Measurements from ENCODE around the gene NEUROD2.

NEUROD2 gene

DNA sequence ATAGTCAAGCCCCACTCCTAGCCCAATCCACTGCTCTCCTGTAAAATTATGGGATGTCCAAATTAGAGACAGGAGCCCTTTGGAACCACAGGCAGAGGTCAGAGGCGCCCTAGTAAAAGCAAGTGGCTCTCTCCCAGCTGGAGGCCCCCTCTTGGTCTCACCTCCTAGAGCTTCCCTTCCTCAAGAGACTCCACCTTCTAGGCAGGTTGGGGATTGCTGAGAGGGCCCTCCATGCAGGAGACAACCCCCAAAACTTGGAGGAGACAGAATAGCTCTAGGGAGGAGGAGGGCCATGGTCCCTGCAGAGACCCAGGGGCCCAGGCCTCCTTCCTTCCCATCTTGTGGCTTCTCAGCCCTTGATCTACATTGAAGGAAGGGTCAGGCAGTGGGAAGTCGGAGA is 29.4 kb downstream of the NEUROD2 start:
- DNase-seq = no peak

DNA sequence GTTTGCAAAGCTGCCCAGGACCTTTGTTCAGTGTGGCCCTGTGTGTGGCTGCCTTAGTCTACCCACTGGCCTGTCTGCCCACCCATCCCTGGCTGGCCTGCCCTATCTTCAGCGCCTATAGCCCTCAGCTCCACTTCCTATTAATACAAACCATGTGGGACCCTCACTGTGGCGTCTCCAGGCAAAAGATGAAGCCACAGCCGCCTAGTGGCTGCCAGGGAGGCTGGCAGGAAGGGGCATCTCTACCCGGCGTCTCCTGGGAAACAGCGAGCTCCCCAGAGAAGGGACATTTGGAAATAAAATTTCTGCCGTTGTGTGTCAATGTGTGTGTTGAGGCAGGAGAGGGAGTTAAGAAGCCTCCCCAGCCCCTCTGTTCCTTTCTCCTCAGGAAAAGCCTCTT is 31.5 kb downstream of the NEUROD2 start:
- DNase-seq = no peak

DNA sequence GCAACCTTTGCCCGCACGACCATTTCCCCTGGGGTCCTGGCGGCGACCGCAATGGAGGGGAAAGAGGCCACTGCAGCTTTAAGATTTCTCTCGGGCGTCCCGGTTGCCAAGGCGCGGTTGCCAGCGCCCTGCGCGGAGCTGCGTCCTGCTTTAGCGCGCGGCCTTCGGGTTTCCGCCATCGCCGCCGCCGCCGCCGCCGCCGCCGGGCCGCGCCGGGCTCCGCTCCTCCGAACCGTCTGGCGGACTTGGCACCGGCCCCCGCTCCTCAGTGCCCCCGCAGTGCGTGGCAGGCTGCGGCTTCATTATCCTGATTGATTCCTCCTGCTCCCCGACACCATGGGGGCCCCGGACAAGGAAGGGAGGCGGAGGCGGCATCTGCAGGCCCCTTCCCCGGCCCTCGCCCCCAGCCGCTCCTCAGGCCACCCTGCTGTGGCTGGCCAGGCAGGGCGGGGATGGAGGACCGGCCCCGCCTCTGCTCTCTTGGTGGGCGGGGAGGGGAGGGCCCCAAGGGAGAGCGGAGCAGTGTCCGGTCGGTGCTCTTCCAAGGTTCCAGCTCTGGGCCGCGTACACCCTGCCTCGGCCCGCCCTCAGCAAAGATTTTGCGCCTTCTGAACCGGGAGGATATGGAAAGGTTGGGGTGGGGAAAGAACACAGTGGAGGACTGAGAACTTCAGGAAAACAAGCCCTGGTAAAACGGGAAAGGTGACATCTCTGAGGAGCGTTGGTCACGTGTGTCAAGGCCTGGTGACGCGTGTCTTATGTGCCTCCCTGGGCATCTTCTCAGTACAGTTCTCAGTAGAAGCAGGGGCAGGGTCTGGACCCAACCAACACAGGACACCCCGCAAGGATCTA is 34.0 kb downstream of the NEUROD2 start:
- no peak for DNase-seq

DNA sequence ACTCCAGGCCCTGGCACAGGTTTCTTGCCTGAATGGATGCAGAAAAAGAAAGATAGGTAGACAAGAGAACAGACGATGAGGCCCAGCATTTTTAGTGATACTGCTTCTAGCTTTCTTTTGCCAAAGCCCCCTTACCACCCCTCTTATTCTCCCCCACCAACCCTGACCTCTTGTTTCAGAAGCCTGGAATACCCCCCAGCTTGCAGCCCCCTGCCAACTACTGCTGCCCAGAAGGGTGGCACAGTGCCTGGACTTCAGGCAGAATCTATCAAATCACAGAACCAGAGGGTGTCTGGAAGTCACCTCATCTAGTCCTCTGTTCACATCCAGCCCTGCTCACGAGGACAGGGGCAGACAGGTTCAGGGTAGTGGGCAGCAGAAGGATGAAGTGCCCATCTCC is 35.6 kb downstream of the NEUROD2 start:
- no peak for DNase-seq

DNA sequence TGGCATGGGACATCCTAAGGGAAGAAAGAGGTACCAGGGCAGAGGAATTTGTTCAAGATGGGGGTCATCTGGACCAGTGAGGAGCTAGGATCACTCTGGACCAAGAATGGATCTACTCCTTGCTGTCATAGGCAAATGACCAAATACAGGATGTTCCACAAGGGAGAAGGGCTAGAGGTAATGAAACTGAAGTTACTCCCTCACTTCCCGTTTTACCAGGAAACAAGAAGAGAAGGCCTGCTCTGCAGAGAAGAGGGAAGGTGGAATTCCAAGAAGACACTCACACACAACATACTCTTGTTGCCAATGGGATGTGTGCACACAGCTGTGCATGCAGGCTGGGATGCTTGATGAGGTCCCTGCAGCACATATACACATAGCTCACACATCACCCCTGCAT is 38.6 kb downstream of the NEUROD2 start:
- DNase-seq = no peak

DNA sequence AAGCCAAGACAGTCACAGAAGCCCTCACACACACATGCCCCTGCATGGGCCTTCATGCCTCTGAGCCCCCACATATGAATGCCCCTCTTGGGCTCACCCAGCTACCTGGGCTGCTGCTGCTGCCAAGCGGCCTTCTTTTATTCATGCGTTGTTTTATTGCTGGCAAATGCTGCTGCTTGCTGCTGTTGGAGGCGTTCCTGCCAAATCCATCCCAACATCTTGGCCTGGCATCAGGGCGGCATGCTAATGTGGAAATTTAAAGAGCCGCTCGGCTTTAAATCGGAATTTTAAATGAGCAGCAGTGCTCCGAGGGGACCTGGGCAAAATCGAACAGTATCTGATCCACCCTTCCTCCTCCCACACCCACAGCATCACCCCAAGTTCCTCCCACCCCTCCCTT is 39.0 kb downstream of the NEUROD2 start:
- no peak for DNase-seq

DNA sequence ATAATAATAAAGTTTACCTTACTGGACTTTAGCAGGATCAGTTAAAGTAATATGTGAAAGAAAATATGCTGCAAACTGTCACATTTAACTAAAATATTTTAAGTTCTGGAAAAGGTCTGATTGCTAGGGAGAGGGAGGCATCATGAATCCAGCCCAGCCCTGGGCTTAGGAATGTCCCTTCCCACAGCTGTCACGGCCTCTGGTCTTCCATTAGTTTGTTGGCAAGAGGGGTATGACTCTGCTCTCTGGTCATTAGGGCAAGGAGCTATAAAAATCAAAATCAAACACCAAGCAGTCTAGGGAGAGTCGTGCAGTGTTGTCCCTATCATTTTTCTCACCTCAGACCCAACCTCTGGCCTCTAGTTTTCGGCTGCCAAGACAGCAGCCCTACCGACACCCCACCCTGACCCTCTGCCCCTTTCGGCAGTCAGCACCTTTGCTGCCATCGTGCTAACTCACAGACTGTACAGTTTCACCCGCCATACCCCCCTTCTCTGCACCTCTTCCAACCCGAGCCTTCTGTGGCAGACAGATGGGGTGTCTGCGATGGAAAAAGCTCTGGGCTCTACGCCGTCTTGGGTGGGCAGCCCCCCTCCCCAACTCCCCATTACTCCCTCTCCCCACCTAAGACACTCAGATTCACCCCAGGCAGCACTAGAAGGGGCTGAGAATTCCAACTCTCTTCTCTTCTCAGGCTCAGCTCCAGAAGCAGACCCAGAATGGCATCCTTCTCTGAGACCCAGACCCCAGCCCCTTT is 41.4 kb downstream of the NEUROD2 start:
- DNase-seq = no peak

DNA sequence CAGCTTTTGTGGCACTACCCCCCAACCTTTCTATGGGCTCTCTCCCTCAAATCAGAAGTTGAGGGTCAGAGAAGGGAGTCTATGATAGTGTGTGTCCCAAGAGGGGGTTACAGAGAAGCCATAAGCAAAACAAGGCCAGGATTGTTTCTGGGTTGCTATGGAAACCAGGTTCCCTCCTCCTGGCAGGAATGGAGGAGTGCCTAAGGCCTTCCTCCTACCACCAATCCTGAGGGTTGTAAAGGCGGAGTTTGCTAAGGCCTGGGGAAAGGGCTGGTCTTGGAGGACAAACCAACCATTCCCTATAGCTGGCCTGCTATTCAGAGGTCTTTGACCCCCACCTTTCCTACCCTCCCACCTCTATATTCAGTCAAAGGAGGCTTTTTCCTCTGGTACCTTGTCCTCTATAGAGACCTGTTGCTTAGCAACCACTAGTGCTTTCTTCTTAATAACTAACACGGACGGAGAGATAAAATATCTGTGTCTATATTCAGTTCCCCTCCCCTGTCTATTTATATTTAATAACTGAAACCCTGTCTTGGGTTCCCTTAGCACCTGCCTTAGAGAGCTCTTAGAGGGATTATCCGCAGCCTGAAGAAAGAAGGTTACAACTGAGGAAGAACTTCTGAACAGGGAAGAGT is 43.4 kb downstream of the NEUROD2 start:
- no peak for DNase-seq

DNA sequence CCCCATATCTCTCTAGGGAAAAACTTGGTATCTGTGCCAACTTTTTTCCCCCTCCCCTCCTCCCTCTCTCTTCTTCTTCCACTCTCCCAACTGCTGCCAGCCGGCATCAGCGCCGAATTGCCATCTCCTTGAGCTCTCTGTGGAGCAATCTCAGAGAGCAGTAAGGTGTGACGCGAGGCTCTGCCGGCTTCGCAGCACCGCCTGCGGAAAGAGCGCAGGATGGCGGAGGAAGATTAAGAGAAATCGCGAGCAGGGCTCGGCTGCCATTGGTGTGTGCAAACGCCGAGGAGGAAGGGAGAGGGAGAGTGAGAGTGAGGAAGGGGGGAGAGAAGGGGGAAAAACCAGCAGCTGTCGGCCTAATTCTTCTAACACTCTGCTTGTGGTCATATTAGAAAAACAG is 44.2 kb downstream of the NEUROD2 start:
- DNase-seq = peak; percentile 95

DNA sequence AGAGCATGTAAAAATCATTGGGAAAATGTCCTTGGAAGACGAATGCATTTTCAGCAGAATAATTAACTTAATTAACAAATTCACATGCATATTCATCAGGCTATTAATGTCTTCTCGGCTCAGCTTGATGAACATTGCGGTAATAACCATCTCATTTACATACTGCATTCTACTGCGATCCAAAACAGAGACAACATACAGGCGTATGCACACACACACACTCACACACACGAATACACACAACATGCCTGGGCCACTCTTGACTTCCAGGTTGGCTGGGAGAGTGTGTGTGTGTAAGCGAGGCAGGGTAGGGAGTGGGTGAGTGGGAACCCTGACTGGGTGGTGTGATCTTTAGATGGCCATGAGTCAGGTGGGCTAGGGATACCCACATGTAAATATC is 44.7 kb downstream of the NEUROD2 start:
- no peak for DNase-seq

DNA sequence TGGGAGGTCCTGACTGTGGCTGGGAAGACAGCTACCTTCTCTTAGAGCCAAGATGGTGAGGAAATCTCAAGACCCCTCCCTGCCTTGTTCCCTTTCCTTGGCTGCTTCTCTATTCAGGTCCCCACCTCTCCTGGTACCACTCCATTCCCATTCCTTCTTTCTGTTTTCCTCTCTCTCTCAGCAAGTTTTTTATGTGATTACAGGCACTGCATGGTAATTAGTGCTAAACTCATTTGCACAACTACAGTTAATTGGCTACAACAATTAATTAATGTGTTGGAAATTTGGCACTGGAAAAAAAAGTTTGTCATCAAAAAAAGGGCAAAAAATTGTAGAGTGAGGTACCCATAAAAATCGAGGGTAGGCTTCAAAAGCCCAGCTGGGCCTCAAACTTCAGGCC is 45.3 kb downstream of the NEUROD2 start:
- DNase-seq = no peak

DNA sequence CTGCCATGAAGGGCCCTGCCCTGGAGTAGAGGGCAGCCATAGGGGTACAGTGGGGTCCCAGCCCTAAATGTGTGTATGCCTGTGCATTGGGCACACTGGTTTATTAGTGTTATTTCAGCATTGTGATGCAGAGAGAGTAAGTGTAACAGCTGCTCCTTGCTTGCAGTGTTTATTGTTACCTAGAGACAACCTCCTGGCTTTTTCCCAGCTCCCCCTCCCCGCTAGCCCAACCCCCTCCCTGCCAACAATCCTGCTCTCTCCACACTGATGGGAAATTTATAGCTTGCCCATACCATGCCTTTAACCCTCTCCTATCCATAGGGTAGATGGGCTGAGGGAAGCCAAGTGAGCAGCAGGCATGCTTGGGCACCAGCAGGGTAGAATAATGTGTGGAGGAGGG is 51.3 kb downstream of the NEUROD2 start:
- no peak for DNase-seq

DNA sequence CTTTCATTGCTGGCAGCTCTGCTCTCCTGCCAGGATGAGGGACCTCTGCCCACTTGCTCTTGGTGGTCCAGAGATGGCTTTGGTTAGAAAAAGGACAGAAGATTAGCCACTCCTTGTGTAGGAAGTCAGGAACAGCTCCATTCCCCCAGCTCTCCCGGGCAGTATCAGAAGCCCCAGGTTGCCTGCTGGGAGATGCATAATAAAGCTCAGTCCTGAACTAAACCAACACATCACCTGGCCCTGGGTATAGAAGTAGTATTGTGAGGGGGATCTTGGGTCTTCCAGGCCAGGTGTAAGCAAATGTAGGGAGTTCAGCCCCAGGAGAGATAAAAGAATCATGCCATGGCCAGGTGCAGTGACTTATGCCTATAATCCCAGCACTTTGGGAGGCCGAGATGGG is 52.4 kb downstream of the NEUROD2 start:
- no peak for DNase-seq
